Measurements from ENCODE around the gene C5orf58. TPM values are rescaled to one million over a fixed set of nuclear protein-coding genes. Genes with fewer than 3 reads are reported as not detected.
"Not testable (repeated sequence)": the region's sequence is repeated elsewhere in the genome, so short reads cannot be mapped to it uniquely, and the experiment has no call there.

Gene C5orf58
- total and polyA plus RNA-seq, 2 donors from 2014 or later: not detected

GRCh38 chr5:170246126-170246870, 13.5 kb downstream of the C5orf58 start:
- Histone ChIP-seq H3K36me3 (ENCODE audit: control insufficient read depth in 2 of 3, insufficient read depth in 3 of 3, low read length in 3 of 3) (no peaks in the 10 kb centered on the region), H3K27me3 (ENCODE audit: control insufficient read depth, insufficient read depth, low read length) (no peaks in the 10 kb centered on the region)

GRCh38 chr5:170247363-170247762, 14.6 kb downstream of the C5orf58 start:
- no peaks in the 10 kb centered on the region for H3K27me3 ChIP-seq (ENCODE audit: control insufficient read depth, insufficient read depth, low read length)
- no peaks in the 10 kb centered on the region for H3K36me3 ChIP-seq (ENCODE audit: control insufficient read depth in 2 of 3, insufficient read depth in 3 of 3, low read length in 3 of 3)
- no peak for DNase-seq
- H3K9me3 ChIP-seq (ENCODE audit: control insufficient read depth in 2 of 3, insufficient read depth in 1 of 3, low read length in 3 of 3): no peaks in the 10 kb centered on the region
- no peak for FAIRE-seq
- H3K4me3 ChIP-seq (ENCODE audit: low read length in 3 of 3): no peak overlapping the region
- no peak overlapping the region for H3K27ac ChIP-seq (ENCODE audit: low read depth in 2 of 2, low read length in 2 of 2)
- no peak for TF ChIP-seq CTCF (IDR thresholded peaks at IDR 0.05; ENCODE audit: borderline replicate concordance, extremely low read depth, insufficient read depth)
- intact Hi-C loops (cut with DNase I): no loop called here
- no peaks in the 10 kb centered on the region for H3K4me1 ChIP-seq (ENCODE audit: control insufficient read depth in 2 of 3, insufficient read depth in 2 of 3, low read depth in 1 of 3, low read length in 3 of 3)
- H3K9ac ChIP-seq (ENCODE audit: low read length in 3 of 3): no peak overlapping the region

More at GRCh38 chr5:170246126-170246870, 13.5 kb downstream of the C5orf58 start:
- FAIRE-seq (no peak), DNase-seq (no peak)
- H3K4me1 ChIP-seq (ENCODE audit: control insufficient read depth in 2 of 3, insufficient read depth in 2 of 3, low read depth in 1 of 3, low read length in 3 of 3): no peaks in the 10 kb centered on the region
- no peak for TF ChIP-seq CTCF (IDR thresholded peaks at IDR 0.05; ENCODE audit: borderline replicate concordance, extremely low read depth, insufficient read depth)
- no peak overlapping the region for H3K27ac ChIP-seq (ENCODE audit: low read depth in 2 of 2, low read length in 2 of 2)
- H3K4me3 ChIP-seq (ENCODE audit: low read length in 3 of 3): no peak overlapping the region
- intact Hi-C loops (cut with DNase I): no loop called here
- no peaks in the 10 kb centered on the region for H3K9me3 ChIP-seq (ENCODE audit: control insufficient read depth in 2 of 3, insufficient read depth in 1 of 3, low read length in 3 of 3)
- no peak overlapping the region for H3K9ac ChIP-seq (ENCODE audit: low read length in 3 of 3)

GRCh38 chr5:170248172-170248930, 15.6 kb downstream of the C5orf58 start:
- H3K36me3 ChIP-seq (ENCODE audit: control insufficient read depth in 2 of 3, insufficient read depth in 3 of 3, low read length in 3 of 3): no peaks in the 10 kb centered on the region
- intact Hi-C loops (cut with DNase I): no loop called here
- H3K4me3 ChIP-seq (ENCODE audit: low read length in 3 of 3): no peak overlapping the region
- H3K9me3 ChIP-seq (ENCODE audit: control insufficient read depth in 2 of 3, insufficient read depth in 1 of 3, low read length in 3 of 3): no peaks in the 10 kb centered on the region
- H3K4me1 ChIP-seq (ENCODE audit: control insufficient read depth in 2 of 3, insufficient read depth in 2 of 3, low read depth in 1 of 3, low read length in 3 of 3): no peaks in the 10 kb centered on the region
- H3K27ac ChIP-seq (ENCODE audit: low read depth in 2 of 2, low read length in 2 of 2): no peak overlapping the region
- FAIRE-seq (no peak), DNase-seq (no peak)
- no peak for TF ChIP-seq CTCF (IDR thresholded peaks at IDR 0.05; ENCODE audit: borderline replicate concordance, extremely low read depth, insufficient read depth)
- no peak overlapping the region for H3K9ac ChIP-seq (ENCODE audit: low read length in 3 of 3)
- no peaks in the 10 kb centered on the region for H3K27me3 ChIP-seq (ENCODE audit: control insufficient read depth, insufficient read depth, low read length)

- H3K9ac ChIP-seq (ENCODE audit: low read length in 3 of 3); H3K27ac ChIP-seq (ENCODE audit: low read depth in 2 of 2, low read length in 2 of 2); H3K9me3 ChIP-seq (ENCODE audit: control insufficient read depth in 2 of 3, insufficient read depth in 1 of 3, low read length in 3 of 3); DNase-seq; H3K4me3 ChIP-seq (ENCODE audit: low read length in 3 of 3); intact Hi-C loops (cut with DNase I); H3K36me3 ChIP-seq (ENCODE audit: control insufficient read depth in 2 of 3, insufficient read depth in 3 of 3, low read length in 3 of 3); H3K4me1 ChIP-seq (ENCODE audit: control insufficient read depth in 2 of 3, insufficient read depth in 2 of 3, low read depth in 1 of 3, low read length in 3 of 3); H3K27me3 ChIP-seq (ENCODE audit: control insufficient read depth, insufficient read depth, low read length); FAIRE-seq: not testable (repeated sequence)
Measured at GRCh38 chr5:170248931-170249227, 16.1 kb downstream of the C5orf58 start.
